GM12873 (cell line): ENCODE results near the gene DISC1.

Experiments
- TF ChIP-seq, protein P1 (sequence below): IDR thresholded peaks from 2 replicates; pipeline ENCODE4 v1.5.1; 2012; ENCODE audit warnings: low read depth, mild to moderate bottlenecking, moderate library complexity, low read length, control low read depth; ENCODE audit not compliant: insufficient read depth; ENCODE audit errors: missing control alignments

Gene DISC1

DNA sequence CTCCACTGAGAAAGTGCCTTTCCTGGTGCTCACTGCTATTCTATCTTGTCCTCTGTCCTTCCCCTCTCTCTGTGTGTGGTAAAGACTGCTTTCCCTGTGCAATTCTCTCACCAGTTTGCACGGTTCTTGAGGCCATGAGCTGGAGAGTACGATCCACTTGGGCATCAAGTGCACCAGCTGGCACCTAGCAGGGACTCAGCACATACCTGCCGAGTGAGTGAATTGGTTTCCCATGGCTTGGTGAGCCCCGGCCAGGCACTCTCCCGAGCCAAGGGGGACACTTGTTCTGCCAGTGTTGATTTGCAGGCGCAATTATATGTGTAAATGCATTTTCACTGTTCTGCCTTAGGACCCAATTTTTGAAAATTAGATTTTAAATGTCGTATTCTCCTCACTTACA is 313.5 kb downstream of the DISC1 start:
- TF ChIP-seq, protein P1, sequence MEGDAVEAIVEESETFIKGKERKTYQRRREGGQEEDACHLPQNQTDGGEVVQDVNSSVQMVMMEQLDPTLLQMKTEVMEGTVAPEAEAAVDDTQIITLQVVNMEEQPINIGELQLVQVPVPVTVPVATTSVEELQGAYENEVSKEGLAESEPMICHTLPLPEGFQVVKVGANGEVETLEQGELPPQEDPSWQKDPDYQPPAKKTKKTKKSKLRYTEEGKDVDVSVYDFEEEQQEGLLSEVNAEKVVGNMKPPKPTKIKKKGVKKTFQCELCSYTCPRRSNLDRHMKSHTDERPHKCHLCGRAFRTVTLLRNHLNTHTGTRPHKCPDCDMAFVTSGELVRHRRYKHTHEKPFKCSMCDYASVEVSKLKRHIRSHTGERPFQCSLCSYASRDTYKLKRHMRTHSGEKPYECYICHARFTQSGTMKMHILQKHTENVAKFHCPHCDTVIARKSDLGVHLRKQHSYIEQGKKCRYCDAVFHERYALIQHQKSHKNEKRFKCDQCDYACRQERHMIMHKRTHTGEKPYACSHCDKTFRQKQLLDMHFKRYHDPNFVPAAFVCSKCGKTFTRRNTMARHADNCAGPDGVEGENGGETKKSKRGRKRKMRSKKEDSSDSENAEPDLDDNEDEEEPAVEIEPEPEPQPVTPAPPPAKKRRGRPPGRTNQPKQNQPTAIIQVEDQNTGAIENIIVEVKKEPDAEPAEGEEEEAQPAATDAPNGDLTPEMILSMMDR, result no peak

DNA sequence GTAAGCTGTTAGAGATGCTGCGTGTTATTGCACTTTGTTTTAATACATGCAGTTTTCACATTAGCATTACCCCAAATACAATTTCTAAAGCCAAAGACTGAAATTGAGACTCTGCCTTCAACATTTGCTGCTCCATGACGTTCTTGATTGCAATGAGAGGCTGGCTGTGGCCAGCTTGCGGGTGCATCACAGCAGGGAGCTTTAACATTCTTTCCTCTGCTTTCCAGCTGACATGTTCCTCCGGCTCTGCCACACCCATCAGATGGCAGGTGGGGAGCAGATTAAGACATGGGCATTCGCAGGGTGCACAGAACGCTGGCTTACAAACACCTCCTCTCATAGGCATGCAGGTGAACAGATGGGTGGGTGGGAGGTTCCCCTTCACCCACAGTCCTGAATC is 314.1 kb downstream of the DISC1 start:
- TF ChIP-seq, protein P1, result no peak

DNA sequence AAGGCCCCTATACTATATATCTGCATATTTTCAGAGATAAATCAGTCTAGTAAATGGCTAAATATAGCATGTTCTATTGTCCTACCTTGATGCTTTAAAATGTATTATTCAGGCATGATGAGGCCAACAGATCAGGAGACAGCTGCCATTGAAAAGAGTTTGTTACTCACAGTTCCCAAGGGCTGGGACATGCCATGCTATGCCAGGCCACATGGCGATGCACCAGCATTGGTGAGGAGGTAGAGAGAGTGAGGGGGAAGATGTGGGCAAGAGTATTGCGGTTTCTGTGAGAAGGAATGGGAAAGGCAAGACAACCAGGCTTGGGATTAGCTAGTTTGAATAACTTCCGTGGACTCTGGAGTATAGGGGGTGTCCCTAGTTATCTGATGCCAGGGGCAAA is 316.5 kb downstream of the DISC1 start:
- TF ChIP-seq, protein P1, result no peak

DNA sequence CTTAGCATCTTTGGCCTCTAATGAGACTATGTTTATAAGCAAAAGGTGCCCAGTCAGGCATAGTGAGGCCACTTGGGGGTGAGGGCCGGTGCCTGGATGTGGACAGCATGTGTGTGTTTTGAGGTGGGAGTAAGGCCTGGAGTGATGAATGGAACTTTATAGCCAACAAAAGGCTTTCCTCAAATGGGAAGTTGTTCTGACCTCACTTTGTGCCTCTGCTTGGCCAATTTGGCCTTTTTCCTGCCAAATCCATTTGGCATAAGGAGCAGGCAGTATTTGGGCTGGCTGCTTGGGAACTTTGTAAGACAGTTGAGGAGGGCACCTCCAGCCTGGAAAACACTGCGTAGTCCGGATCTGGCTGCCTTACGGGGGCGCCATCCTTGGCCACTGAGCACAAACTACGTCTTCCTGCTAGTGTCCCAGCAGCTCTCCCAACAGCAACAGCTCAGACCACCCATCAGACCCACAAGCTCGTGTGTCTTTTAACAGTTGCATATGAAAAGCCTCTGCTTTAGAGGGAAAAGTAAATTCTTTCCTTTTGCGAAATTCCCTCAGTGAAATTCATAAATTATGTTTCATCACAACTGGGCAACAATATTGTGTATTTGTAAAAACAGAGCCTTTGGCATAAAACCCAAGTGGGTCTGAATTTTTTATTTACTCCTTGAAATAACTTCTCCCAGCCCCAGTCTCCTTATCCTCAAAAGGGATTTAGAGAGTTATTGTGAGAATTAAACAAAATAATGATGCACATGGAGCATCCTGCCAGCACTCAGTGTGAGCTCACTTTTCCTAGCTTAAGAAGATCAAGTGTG is 322.9 kb downstream of the DISC1 start:
- TF ChIP-seq, protein P1, result no peak

DNA sequence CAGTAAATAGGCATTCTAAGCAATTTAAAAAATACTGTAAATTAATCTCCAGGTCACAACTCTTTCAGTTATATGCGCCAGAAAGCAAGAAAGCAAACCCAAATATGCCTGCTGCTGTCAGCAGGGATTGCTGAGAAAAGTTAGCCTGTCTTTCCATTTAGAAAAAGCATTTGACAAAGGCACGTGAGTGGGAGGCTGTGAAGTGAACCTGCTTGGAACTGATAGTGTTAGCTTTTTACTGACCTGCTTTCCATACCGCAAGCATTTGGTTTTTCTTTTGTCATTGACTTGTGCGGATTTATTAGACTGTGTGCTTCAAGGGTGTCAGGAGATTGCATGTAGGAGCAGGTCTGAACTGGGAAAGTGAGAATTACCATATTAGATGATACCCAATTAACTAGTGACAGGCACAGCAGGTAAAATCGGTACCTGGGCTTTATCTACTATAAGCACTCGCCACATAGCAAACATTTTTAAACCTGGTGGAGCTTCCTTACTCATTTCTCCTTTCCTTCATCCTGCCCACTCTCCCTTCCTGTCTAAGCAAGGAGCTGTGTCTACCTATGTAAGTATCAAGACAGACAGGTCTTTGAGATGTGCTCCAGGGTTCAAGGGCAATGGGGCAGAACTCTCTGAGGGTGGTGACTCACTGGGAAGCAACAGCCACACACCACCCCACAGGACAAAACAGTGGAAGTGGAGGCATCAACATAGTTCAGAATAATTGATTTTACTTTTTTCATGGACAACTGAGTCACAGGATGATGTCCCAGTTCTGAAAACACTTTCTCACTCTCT is 323.9 kb downstream of the DISC1 start:
- TF ChIP-seq, protein P1, result no peak

DNA sequence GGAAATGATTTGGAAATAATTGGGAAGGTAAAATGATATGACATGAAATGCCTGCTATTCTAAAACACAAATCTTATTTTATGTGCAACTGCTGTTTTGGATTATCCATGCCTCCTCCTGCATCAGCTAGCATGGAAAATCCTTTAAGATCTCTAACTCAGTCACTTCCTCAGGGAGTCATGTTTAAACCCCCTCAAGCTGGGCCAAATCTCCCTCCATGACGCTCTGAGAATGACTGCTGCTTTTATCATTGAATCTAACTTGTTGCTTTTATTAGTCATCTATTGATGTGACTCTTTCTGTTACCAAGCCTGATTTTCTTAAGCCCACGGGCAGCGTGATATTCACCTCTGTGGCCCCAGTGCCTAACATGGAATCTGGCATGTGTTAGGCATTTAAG is 324.8 kb downstream of the DISC1 start:
- TF ChIP-seq, protein P1, result no peak

DNA sequence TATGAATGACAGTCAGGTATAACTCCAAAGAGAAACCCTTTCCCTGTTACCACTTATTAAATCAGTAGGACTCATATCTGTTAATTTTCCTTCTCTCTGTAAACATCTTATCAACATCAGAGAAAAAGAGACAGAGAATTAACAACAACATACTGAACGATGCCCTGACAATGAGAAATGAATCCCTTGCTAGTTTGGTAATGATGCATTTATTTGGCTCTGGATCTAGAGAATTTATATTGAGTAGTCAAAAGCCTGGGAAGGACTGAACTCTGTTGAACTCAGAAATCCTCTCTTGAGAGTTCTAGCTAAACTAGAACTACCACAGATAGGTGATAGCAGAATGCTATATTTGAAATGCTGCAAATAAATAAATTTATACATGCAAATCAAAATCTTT is 325.6 kb downstream of the DISC1 start:
- TF ChIP-seq, protein P1, result no peak
